ENCODE results near the gene RNASEH2B. TPM values are rescaled to one million over a fixed set of nuclear protein-coding genes. Genes with fewer than 3 reads are reported as not detected.

Gene RNASEH2B
- total and polyA plus RNA-seq, 8 donors: 19.0 to 41.6 (median 23.3) TPM

- Histone ChIP-seq H3K4me3 (no peak overlapping the region), H3K27me3 (no peaks in the 10 kb centered on the region), H3K4me1 (peaks cover 0 to 4% (median 0%) of the 10 kb centered on the region in 3 donors), H3K9me3 (no peaks in the 10 kb centered on the region), H3K27ac (no peak overlapping the region), H3K36me3 (peaks cover 0 to 9% (median 0%) of the 10 kb centered on the region in 3 donors)
- no peak for TF ChIP-seq CTCF (IDR thresholded peaks at IDR 0.05)
- 94 to 96% methylated on average over 5 of the region's 5 CpGs for WGBS, 2 donors
- DNase-seq (no peak), FAIRE-seq (no peak), ATAC-seq (no peak)
- intact Hi-C loops (cut with DNase I): no loop called here
Observed at GRCh38 chr13:50934735-50935435, 25.3 kb downstream of the RNASEH2B start.

- ATAC-seq: peak in 2 of 4 donors; percentile 71 to 75
- Histone ChIP-seq H3K27ac (no peak overlapping the region), H3K27me3 (no peaks in the 10 kb centered on the region), H3K4me3 (no peak overlapping the region), H3K4me1 (no peaks in the 10 kb centered on the region), H3K9me3 (no peaks in the 10 kb centered on the region), H3K36me3 (peaks cover 0 to 9% (median 0%) of the 10 kb centered on the region in 3 donors)
- WGBS, 2 donors: 92 to 94% methylated on average over 2 of the region's 2 CpGs
- DNase-seq: no peak
- no peak for FAIRE-seq
- TF ChIP-seq CTCF (IDR thresholded peaks at IDR 0.05): no peak
- intact Hi-C loops (cut with DNase I): no loop called here
Observed at GRCh38 chr13:50936679-50937078, 27.1 kb downstream of the RNASEH2B start.

- Histone ChIP-seq H3K4me1 (no peaks in the 10 kb centered on the region), H3K27ac (no peak overlapping the region), H3K4me3 (no peak overlapping the region), H3K9me3 (no peaks in the 10 kb centered on the region), H3K36me3 (no peaks in the 10 kb centered on the region), H3K27me3 (no peaks in the 10 kb centered on the region)
- DNase-seq (no peak), FAIRE-seq (no peak), ATAC-seq (no peak)
- TF ChIP-seq CTCF (IDR thresholded peaks at IDR 0.05): no peak
- WGBS, 2 donors: 58 to 79% methylated on average over 2 of the region's 2 CpGs
- intact Hi-C loops (cut with DNase I): no loop called here
Observed at GRCh38 chr13:50940509-50940908, 30.9 kb downstream of the RNASEH2B start.

- H3K4me1 ChIP-seq: no peaks in the 10 kb centered on the region
- ATAC-seq (no peak), DNase-seq (no peak), FAIRE-seq (no peak)
- intact Hi-C loops (cut with DNase I): no loop called here
- no peak overlapping the region for H3K27ac ChIP-seq
- WGBS, 2 donors: 81 to 90% methylated on average over 2 of the region's 2 CpGs
- H3K27me3 ChIP-seq: no peaks in the 10 kb centered on the region
- H3K4me3 ChIP-seq: no peak overlapping the region
- no peak for TF ChIP-seq CTCF (IDR thresholded peaks at IDR 0.05)
- H3K9me3 ChIP-seq: no peaks in the 10 kb centered on the region
- no peaks in the 10 kb centered on the region for H3K36me3 ChIP-seq
Observed at GRCh38 chr13:50941146-50941545, 31.6 kb downstream of the RNASEH2B start.

- TF ChIP-seq CTCF (IDR thresholded peaks at IDR 0.05): no peak
- WGBS, 2 donors: 79 to 82% methylated on average over 3 of the region's 3 CpGs
- Histone ChIP-seq H3K27ac (no peak overlapping the region), H3K27me3 (no peaks in the 10 kb centered on the region), H3K4me3 (no peak overlapping the region), H3K4me1 (no peaks in the 10 kb centered on the region), H3K36me3 (no peaks in the 10 kb centered on the region), H3K9me3 (no peaks in the 10 kb centered on the region)
- ATAC-seq: no peak
- no peak for FAIRE-seq
- intact Hi-C loops (cut with DNase I): no loop called here
- DNase-seq: no peak
Observed at GRCh38 chr13:50942630-50943311, 33.2 kb downstream of the RNASEH2B start.

All from pancreas (tissue), 10 donors.